HCT116 (cell line): ENCODE data around the gene GFOD2. TPM values are rescaled to one million over a fixed set of nuclear protein-coding genes. Genes with fewer than 3 reads are reported as not detected.

Experiments
- ATAC-seq: fragments of 200-7000 bp; cut with Tn5 transposase; 2 replicates; pipeline ENCODE4 v1.9.1; 2020; ENCODE audit warnings: mild to moderate bottlenecking, moderate library complexity
- BruUV-seq: library from RNA; stranded (reverse); fragments of 400-500 nt; replicated peaks from 2 replicates; lab custom pipeline; 2021; lab: Mats Ljungman, UMichigan
- CTCF ChIA-PET: fragments of 300-600 bp; sonication (Branson Sonifier 250); formaldehyde crosslinking; loops from one replicate; lab custom pipeline; 2021; ENCODE audit warnings: antibody characterized with exemption; lab: Charles Lee
- POLR2A ChIA-PET: fragments of 300-600, 350-600 bp; sonication (Branson Sonifier 250); formaldehyde crosslinking; loops from one replicate; lab custom pipeline; 2021; ENCODE audit warnings: antibody characterized with exemption; lab: Charles Lee
- RAD21 ChIA-PET, 2 experiments: fragments of 300-600 bp; sonication (Branson Sonifier 250); formaldehyde crosslinking; loops; one replicate each; lab custom pipeline; 2023; ENCODE audit warnings: low total read pairs in 2 of 2; ENCODE audit not compliant: uncharacterized antibody in 2 of 2, unreplicated experiment in 2 of 2, low non-redundant PET in 1 of 2; lab: Charles Lee
- DNase-seq: peaks from one replicate; pipeline ENCODE4 v3.0.0-alpha.2; 2010; ENCODE audit warnings: low read depth, low spot score
- H2AFZ ChIP-seq: fragments of 200-600 bp; shearing (Covaris generic), sonication (generic); 2 replicates; pipeline ENCODE4 v1.6.1; 2017; ENCODE audit warnings: low read depth, mixed run types, mixed read lengths, antibody characterized with exemption, low read length; ENCODE audit not compliant: poor library complexity, severe bottlenecking
- H3K27ac ChIP-seq: 2 replicates; pipeline ENCODE4 v1.5.1; 2012; ENCODE audit warnings: low read depth, low read length
- H3K27me3 ChIP-seq: fragments of 200-600 bp; sonication (generic); 2 replicates; pipeline ENCODE4 v1.6.1; 2016; ENCODE audit warnings: mixed run types, low read length, mixed read lengths; ENCODE audit not compliant: insufficient read depth
- H3K36me3 ChIP-seq, 2 experiments: fragments of 200-500 bp in 1 of 2; fragments of 200-600 bp in 1 of 2; sonication (Bioruptor generic) in 1 of 2; sonication (generic) in 1 of 2; 2 replicates each; pipeline versions ENCODE4 v1.5.1 to v1.6.1; 2014 to 2016; ENCODE audit warnings: low read length in 2 of 2, inconsistent platforms in 1 of 2, mixed read lengths in 1 of 2, mixed run types in 1 of 2; ENCODE audit not compliant: insufficient read depth in 2 of 2, control insufficient read depth in 1 of 2
- H3K4me1 ChIP-seq, 2 experiments: fragments of 200-600 bp in 1 of 2; sonication (generic) in 1 of 2; 2 replicates each; pipeline versions ENCODE4 v1.5.1 to v1.6.1; 2012 to 2017; ENCODE audit warnings: low read length in 2 of 2, inconsistent platforms in 1 of 2, mild to moderate bottlenecking in 1 of 2, mixed read lengths in 1 of 2, mixed run types in 1 of 2, moderate library complexity in 1 of 2; ENCODE audit not compliant: insufficient read depth in 2 of 2, control insufficient read depth in 1 of 2
- H3K4me2 ChIP-seq: fragments of 200-600 bp; sonication (generic); 2 replicates; pipeline ENCODE4 v1.6.1; 2017; ENCODE audit warnings: mixed run types, low read length, mixed read lengths
- H3K4me3 ChIP-seq, 2 experiments: fragments of 200-600 bp in 1 of 2; sonication (generic) in 1 of 2; replicated peaks in 1 of 2; 2 replicates each; pipeline ENCODE4 v1.5.1; 2011 to 2016; ENCODE audit warnings: low read length in 2 of 2, control low read depth in 1 of 2, low read depth in 1 of 2, mild to moderate bottlenecking in 1 of 2, mixed read lengths in 1 of 2, mixed run types in 1 of 2
- H3K79me2 ChIP-seq: fragments of 200-600 bp; sonication (generic); 2 replicates; pipeline ENCODE4 v1.6.1; 2017; ENCODE audit warnings: mild to moderate bottlenecking, mixed run types, low read length, moderate library complexity, mixed read lengths; ENCODE audit not compliant: insufficient read depth
- H3K9ac ChIP-seq: fragments of 200-600 bp; sonication (generic); 2 replicates; pipeline ENCODE4 v1.6.1; 2016; ENCODE audit warnings: low read length, mixed read lengths
- H3K9me2 ChIP-seq: fragments of 200-600 bp; sonication (generic), shearing (Covaris generic); 2 replicates; pipeline ENCODE4 v1.6.1; 2017; ENCODE audit warnings: mixed run types, mild to moderate bottlenecking, moderate library complexity; ENCODE audit not compliant: insufficient read depth
- H3K9me3 ChIP-seq, 2 experiments: fragments of 200-500 bp in 1 of 2; fragments of 200-600 bp in 1 of 2; sonication (Bioruptor generic) in 1 of 2; sonication (generic) in 1 of 2; 2 replicates each; pipeline ENCODE4 v1.6.1; 2014 to 2017; ENCODE audit warnings: low read length in 2 of 2, mixed read lengths in 2 of 2, inconsistent platforms in 1 of 2, low read depth in 1 of 2, mild to moderate bottlenecking in 1 of 2, mixed run types in 1 of 2, moderate library complexity in 1 of 2; ENCODE audit not compliant: control insufficient read depth in 1 of 2, insufficient read depth in 1 of 2
- H4K20me1 ChIP-seq: fragments of 200-600 bp; sonication (generic), shearing (Covaris generic); 2 replicates; pipeline ENCODE4 v1.6.1; 2017; ENCODE audit warnings: mixed run types, mild to moderate bottlenecking, moderate library complexity; ENCODE audit not compliant: insufficient read depth
- CBX3 ChIP-seq: IDR thresholded peaks from 2 replicates; pipeline ENCODE4 v1.6.1; 2012; ENCODE audit warnings: low read depth
- CEBPB ChIP-seq: IDR thresholded peaks from 2 replicates; pipeline ENCODE4 v1.6.1; 2012; ENCODE audit warnings: low read depth
- CTCF ChIP-seq, 3 experiments: fragments of 200-600 bp in 1 of 3; sonication (generic) in 1 of 3; IDR thresholded peaks in 2 of 3; conservative IDR thresholded peaks in 1 of 3; 2 replicates each; pipeline ENCODE4 v1.5.1; 2012 to 2017; ENCODE audit warnings: low read depth in 2 of 3, low read length in 2 of 3, antibody characterized with exemption in 1 of 3, borderline replicate concordance in 1 of 3, control low read depth in 1 of 3, mild to moderate bottlenecking in 1 of 3, mixed read lengths in 1 of 3, mixed run types in 1 of 3, moderate library complexity in 1 of 3; ENCODE audit not compliant: insufficient read depth in 1 of 3
- EGR1 ChIP-seq: IDR thresholded peaks from 2 replicates; pipeline ENCODE4 v1.6.1; 2012; ENCODE audit warnings: low read depth
- JUND ChIP-seq: IDR thresholded peaks from 2 replicates; pipeline ENCODE4 v1.6.1; 2012
- MAX ChIP-seq: IDR thresholded peaks from 2 replicates; pipeline ENCODE4 v1.6.1; 2012
- POLR2AphosphoS5 ChIP-seq: IDR thresholded peaks from 2 replicates; pipeline ENCODE4 v1.6.1; 2011; ENCODE audit warnings: mild to moderate bottlenecking, low read depth, low read length, moderate library complexity
- RAD21 ChIP-seq: IDR thresholded peaks from 2 replicates; pipeline ENCODE4 v1.6.1; 2012; ENCODE audit warnings: low read depth, mild to moderate bottlenecking
- SP1 ChIP-seq: IDR thresholded peaks from 2 replicates; pipeline ENCODE4 v1.6.1; 2012; ENCODE audit warnings: low read depth
- ZFX ChIP-seq: fragments of 450-650 bp; IDR thresholded peaks from 2 replicates; pipeline ENCODE4 v1.6.1; 2017
- ZNF274 ChIP-seq: fragments of 200-500 bp; sonication (Bioruptor generic); IDR thresholded peaks from 2 replicates; pipeline ENCODE4 v1.6.1; 2014; ENCODE audit warnings: mild to moderate bottlenecking, low read depth, low read length, inconsistent platforms
- intact Hi-C: fragments of 100-400 bp; cut with micrococcal nuclease; formaldehyde crosslinking; loops from 2 replicates; pipeline ENCODE4 v1.10.0; 2022
- total RNA-seq: library from RNA; stranded (reverse); gene quantifications from one replicate; pipeline ENCODE4 v1.2.1, GENCODE V29; 2021; ENCODE audit not compliant: unreplicated experiment

Gene GFOD2
- total RNA-seq, 1 experiment from 2014 or later: 17.4 TPM

DNA sequence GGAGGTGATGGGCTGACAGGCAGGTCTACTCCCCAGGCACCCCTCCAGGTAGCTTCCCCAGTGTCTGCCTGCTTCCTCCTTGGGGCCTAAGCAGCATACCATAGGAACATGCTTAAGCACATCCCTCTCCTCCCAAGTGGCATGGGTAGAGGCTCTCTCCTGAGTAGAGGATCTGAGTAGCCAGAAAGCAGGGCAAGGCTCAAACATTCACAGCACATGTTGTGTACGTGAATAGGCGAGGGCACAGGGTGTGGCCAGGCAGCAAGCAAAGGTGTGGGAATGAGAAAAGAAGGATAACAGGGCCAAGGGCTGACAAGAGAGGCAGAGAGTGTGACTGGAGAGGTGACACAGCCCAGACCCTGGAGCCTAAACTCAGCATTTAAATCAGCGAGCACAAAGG is 29.7 kb upstream of the GFOD2 start:
- no peak overlapping the region for H3K9ac ChIP-seq
- BruUV-seq: no TSS peak
- no peak overlapping the region for H3K27ac ChIP-seq
- no peak overlapping the region for H2AFZ ChIP-seq
- no peaks in the 10 kb centered on the region for H3K36me3 ChIP-seq
- ATAC-seq (no peak), DNase-seq (no peak)
- intact Hi-C loops: no loop called here
- no peaks in the 10 kb centered on the region; the same call in 1 of the 2 replicates for H3K79me2 ChIP-seq
- no peaks in the 10 kb centered on the region for H4K20me1 ChIP-seq
- POLR2A ChIA-PET: no interaction called here
- H3K27me3 ChIP-seq: no peaks in the 10 kb centered on the region
- no peaks in the 10 kb centered on the region for H3K9me2 ChIP-seq
- H3K9me3 ChIP-seq: no peaks in the 10 kb centered on the region
- no peak for TF ChIP-seq SP1
- no peak for TF ChIP-seq CEBPB
- TF ChIP-seq EGR1: no peak
- TF ChIP-seq ZFX: no peak
- TF ChIP-seq CBX3: no peak
- no peak for TF ChIP-seq JUND
- TF ChIP-seq POLR2AphosphoS5: no peak
- TF ChIP-seq MAX: no peak
- no peak for TF ChIP-seq RAD21
- TF ChIP-seq ZNF274: no peak
- TF ChIP-seq, all 23 proteins: peak for 0
- ChIA-PET CTCF (no interaction called here), RAD21 (no interaction called here)
- Histone ChIP-seq H3K4me1 (no peaks in the 10 kb centered on the region), H3K4me3 (no peak overlapping the region), H3K4me2 (no peak overlapping the region)

- ChIA-PET POLR2A (no interaction called here), RAD21 (no interaction called here), CTCF (no interaction called here)
- no peak overlapping the region for H3K4me3 ChIP-seq
- no peak overlapping the region for H3K9ac ChIP-seq
- TF ChIP-seq CTCF (IDR thresholded peaks at IDR 0.05 in 2 of 3, conservative IDR thresholded peaks at IDR 0.05 in 1 of 3; ENCODE audit: borderline replicate concordance in 1 of 3, insufficient read depth in 1 of 3, low read depth in 2 of 3, low read length in 2 of 3): no peak
- no peaks in the 10 kb centered on the region for H4K20me1 ChIP-seq
- H3K79me2 ChIP-seq: no peaks in the 10 kb centered on the region; the same call in 1 of the 2 replicates
- H3K9me3 ChIP-seq: no peaks in the 10 kb centered on the region
- no TSS peak for BruUV-seq
- no peaks in the 10 kb centered on the region for H3K9me2 ChIP-seq
- H3K36me3 ChIP-seq: no peaks in the 10 kb centered on the region; a peak in 1 of 4 replicates
- no peaks in the 10 kb centered on the region for H3K4me1 ChIP-seq
- H3K4me2 ChIP-seq: no peak overlapping the region
- DNase-seq (no peak), ATAC-seq (no peak)
- no peak overlapping the region for H2AFZ ChIP-seq
- intact Hi-C loops: no loop called here
- H3K27ac ChIP-seq: no peak overlapping the region
- H3K27me3 ChIP-seq: no peaks in the 10 kb centered on the region
Measured at GRCh38 chr16:67746846-67747245, 27.7 kb upstream of the GFOD2 start.
